GM20000 (cell line): ENCODE results near the gene ARF6.

Source experiments
- DNase-seq: peaks from one replicate; pipeline ENCODE4 v3.0.0; 2012; ENCODE audit warnings: low spot score
- TF ChIP-seq, protein P1 (sequence below): IDR thresholded peaks from 2 replicates; pipeline ENCODE4 v1.5.1; 2012; ENCODE audit warnings: mild to moderate bottlenecking, control low read depth; ENCODE audit errors: extremely low read depth, missing control alignments

ARF6 gene

GRCh38 chr14:49926803-49927202 is 33.9 kb downstream of the ARF6 start:
- TF ChIP-seq, protein P1, sequence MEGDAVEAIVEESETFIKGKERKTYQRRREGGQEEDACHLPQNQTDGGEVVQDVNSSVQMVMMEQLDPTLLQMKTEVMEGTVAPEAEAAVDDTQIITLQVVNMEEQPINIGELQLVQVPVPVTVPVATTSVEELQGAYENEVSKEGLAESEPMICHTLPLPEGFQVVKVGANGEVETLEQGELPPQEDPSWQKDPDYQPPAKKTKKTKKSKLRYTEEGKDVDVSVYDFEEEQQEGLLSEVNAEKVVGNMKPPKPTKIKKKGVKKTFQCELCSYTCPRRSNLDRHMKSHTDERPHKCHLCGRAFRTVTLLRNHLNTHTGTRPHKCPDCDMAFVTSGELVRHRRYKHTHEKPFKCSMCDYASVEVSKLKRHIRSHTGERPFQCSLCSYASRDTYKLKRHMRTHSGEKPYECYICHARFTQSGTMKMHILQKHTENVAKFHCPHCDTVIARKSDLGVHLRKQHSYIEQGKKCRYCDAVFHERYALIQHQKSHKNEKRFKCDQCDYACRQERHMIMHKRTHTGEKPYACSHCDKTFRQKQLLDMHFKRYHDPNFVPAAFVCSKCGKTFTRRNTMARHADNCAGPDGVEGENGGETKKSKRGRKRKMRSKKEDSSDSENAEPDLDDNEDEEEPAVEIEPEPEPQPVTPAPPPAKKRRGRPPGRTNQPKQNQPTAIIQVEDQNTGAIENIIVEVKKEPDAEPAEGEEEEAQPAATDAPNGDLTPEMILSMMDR, result no peak

GRCh38 chr14:49928015-49928414 is 35.1 kb downstream of the ARF6 start:
- TF ChIP-seq, protein P1, result no peak
- DNase-seq, result no peak

More at GRCh38 chr14:49926803-49927202, 33.9 kb downstream of the ARF6 start:
- no peak for DNase-seq

- TF ChIP-seq, protein P1, result no peak
- no peak for DNase-seq
These were observed 37.8 kb downstream of the ARF6 start for GRCh38 chr14:49930720-49931119.

- TF ChIP-seq, protein P1, result no peak
- no peak for DNase-seq
These were observed 38.6 kb downstream of the ARF6 start for GRCh38 chr14:49931523-49931922.

DNA sequence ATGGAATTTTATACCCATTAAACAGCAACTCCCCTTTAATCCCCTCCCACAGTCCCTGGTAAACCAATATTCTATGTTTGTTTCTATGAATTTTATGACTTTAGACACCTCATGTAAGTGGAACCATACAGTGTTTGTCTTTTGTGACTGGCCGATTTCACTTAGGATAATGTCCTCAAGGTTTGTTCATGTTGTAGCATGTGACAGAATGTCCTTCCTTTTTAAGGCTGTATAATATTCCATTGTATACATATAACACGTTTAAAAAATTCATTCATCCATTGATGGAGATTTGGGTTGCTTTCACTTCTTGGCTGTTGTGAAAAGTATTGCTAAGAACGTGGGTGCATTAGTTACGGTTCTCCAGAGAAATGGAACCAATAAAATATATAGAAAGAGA is 40.2 kb downstream of the ARF6 start:
- no peak for DNase-seq
- TF ChIP-seq, protein P1, result no peak

GRCh38 chr14:49933704-49934103 is 40.8 kb downstream of the ARF6 start:
- no peak for DNase-seq
- TF ChIP-seq, protein P1, result no peak

DNA sequence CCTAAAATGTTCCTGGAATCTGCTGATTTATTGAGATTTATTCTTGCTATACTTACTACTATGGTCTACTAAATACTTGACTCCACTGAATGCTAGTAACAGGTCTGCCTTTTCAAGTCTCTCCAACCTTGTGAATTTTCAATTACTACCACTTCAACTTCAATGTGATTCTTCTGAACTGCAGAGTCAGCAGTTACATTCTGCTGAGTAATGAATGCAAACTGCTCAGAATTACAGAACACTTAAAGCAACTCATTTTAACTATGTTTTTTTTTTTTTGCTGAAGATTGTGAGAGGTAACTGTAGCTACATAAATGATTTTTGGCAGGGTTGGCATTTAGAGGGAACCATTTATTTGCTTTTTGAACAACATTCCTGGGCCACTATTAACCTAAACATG is 41.8 kb downstream of the ARF6 start:
- no peak for DNase-seq
- TF ChIP-seq, protein P1, result no peak
